ENCODE measurements around the gene ELMO1.

- TF ChIP-seq CTCF (IDR thresholded peaks at IDR 0.05 in 8 of 11, conservative IDR thresholded peaks at IDR 0.05 in 3 of 11) (no peak), POLR2A (IDR thresholded peaks at IDR 0.05) (no peak), POLR2AphosphoS5 (IDR thresholded peaks at IDR 0.05) (no peak)
Measured at GRCh38 chr7:37131855-37132254, 316.8 kb downstream of the ELMO1 start.

All from spleen (tissue), 7 donors.